Heart left ventricle (tissue), 16 donors: Measurements from ENCODE around the gene MN1. TPM values are rescaled to one million over a fixed set of nuclear protein-coding genes. Genes with fewer than 3 reads are reported as not detected.

Experiments
- ATAC-seq, 4 donors: fragments of 200-7000 bp; cut with Tn5 transposase; one replicate each; pipeline ENCODE4 v1.9.1; 2020 to 2022; ENCODE audit warnings: moderate library complexity in 4 of 4, mild to moderate bottlenecking in 3 of 4, moderate number of reproducible peaks in 1 of 4
- DNase-seq, 5 donors: peaks; one replicate each; pipeline ENCODE4 v3.0.0-alpha.2; 2020
- H3K27ac ChIP-seq, 12 donors: fragments of 200-600 bp; sonication (generic) in 4 of 12; one replicate each; pipeline versions ENCODE4 v1.5.0 to v1.8.0; 2016 to 2022; ENCODE audit warnings: mild to moderate bottlenecking in 2 of 12
- H3K27me3 ChIP-seq, 9 donors: fragments of 200-600 bp; sonication (generic) in 2 of 9; one replicate each; pipeline versions ENCODE4 v1.5.1 to v1.8.0; 2016 to 2022; ENCODE audit warnings: mild to moderate bottlenecking in 3 of 9
- H3K36me3 ChIP-seq, 9 donors: fragments of 200-600 bp; sonication (generic) in 2 of 9; one replicate each; pipeline versions ENCODE4 v1.5.0 to v1.8.0; 2018 to 2022; ENCODE audit warnings: mild to moderate bottlenecking in 2 of 9
- H3K4me1 ChIP-seq, 12 donors: fragments of 200-600 bp; sonication (generic) in 4 of 12; one replicate each; pipeline versions ENCODE4 v1.5.0 to v1.8.0; 2016 to 2022; ENCODE audit warnings: mild to moderate bottlenecking in 3 of 12
- H3K4me3 ChIP-seq, 12 donors: fragments of 200-600 bp; sonication (generic) in 4 of 12; one replicate each; pipeline versions ENCODE4 v1.5.0 to v1.8.0; 2017 to 2022; ENCODE audit warnings: mild to moderate bottlenecking in 9 of 12, moderate library complexity in 4 of 12
- H3K9me3 ChIP-seq, 12 donors: fragments of 200-600 bp; sonication (generic) in 4 of 12; one replicate each; pipeline versions ENCODE4 v1.5.0 to v1.8.0; 2016 to 2022; ENCODE audit warnings: mild to moderate bottlenecking in 1 of 12
- POLR2A ChIP-seq, 2 donors: fragments of 450-650 bp; IDR thresholded peaks; one replicate each; pipeline ENCODE4 v1.6.1; 2017; ENCODE audit warnings: antibody characterized with exemption in 2 of 2, mild to moderate bottlenecking in 2 of 2, moderate library complexity in 2 of 2
- WGBS, 4 donors: extraction: QIAGEN DNeasy Blood & Tissue Kit in 2 of 4; methylation state at CpG; one replicate each; pipeline versions ENCODE4 v1.1.5 to v1.1.7; 2013 to 2018; 5-methylcytosine and 5-hydroxymethylcytosine counted together
- intact Hi-C, 10 donors: fragments of 100-400 bp; cut with DNase I; formaldehyde crosslinking; loops; one replicate each; pipeline versions ENCODE4 v1.11.1 to v1.14.2; 2022
- polyA plus RNA-seq, 2 donors: library from polyadenylated mRNA; stranded (reverse); fragments of 200-250 nt; gene quantifications; one replicate each; pipeline ENCODE4 v1.2.3, GENCODE V29; 2013
- total RNA-seq, 9 donors: library from RNA; depleted of rRNA in 2 of 9; stranded (reverse); fragments of >200 nt in 2 of 9; fragmentation: NEBNext Ultra II Directional in 3 of 9; extraction: Animal tissue kit (Norgen Biotek cat#: 25700) in 3 of 9; gene quantifications; one replicate each; pipeline versions ENCODE4 v1.1.0 to v1.2.4, GENCODE V29; 2016 to 2023
- TF ChIP-seq, protein P1 (sequence below), 12 donors: fragments of 200-600 bp; sonication (generic) in 4 of 12; IDR thresholded peaks; one replicate each; pipeline versions ENCODE4 v1.5.0 to v1.8.0; 2018 to 2022; ENCODE audit warnings: antibody characterized with exemption in 12 of 12, mild to moderate bottlenecking in 5 of 12
- donor health status: ischemic (EF 13 %, LVEDD 7.1; RV severe dilation, severe dysfunction).
- donor health status: healthy with polysubstance abuse.
- donor health status: DM: no; HTN: yes; CAD: no.
- donor health status: DM: no; HTN: no; CAD: no.
- donor health status: ischemic (EF 25% LVEDD 6.9; RV normal size, moderate dysfunction).
- donor health status: ischemic (EF 25% LVEDD 5.7; RV mildly dilated, moderate dysfunction).
- donor health status: healthy.
- donor health status: DM: yes; HTN: yes; CAD: no.
- donor health status: ischemic (EF 35%, LVEDD 5.7; RV mildly dilated, moderate dysfunction).
- donor health status: nonischemic (EF 11% LVEDD 7.7; RV severe dilation, severe dysfunction).
- donor health status: DM: yes; HTN: yes; CAD: no.
- donor health status: PGD.
- donor health status: ischemic (EF 29% LVEDD 5.4; RV normal size, mild dysfunction).
- donor health status: nonischemic (EF 23%, LVEDD 6.1; RV moderate dilation, normal function).

MN1 gene
- total and polyA plus RNA-seq, 11 donors: 1.7 to 10.3 (median 4.9) TPM

DNA sequence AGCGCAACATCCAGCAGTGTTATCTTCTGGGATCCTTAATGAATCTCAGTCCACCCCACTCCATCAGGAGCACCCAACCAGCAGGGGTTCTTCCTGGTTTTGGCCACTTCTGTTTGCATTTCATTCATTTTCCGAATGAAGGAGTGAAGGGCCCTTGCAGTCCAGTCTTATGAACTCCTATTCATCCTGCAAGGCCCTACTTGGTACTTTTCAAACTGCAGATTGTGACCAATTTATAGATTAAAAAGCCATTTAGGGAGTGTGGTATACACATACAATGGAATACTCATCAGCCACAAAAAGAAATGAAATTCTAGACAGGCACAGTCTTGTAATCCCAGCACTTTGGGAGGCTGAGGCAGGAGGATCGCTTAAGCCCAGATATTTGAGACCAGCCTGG, 10.2 kb upstream of the MN1 start:
- Histone ChIP-seq H3K4me1 (peaks cover 0 to 17% (median 2%) of the 10 kb centered on the region in 12 donors), H3K4me3 (no peak overlapping the region), H3K27ac (no peak overlapping the region), H3K9me3 (no peaks in the 10 kb centered on the region), H3K36me3 (no peaks in the 10 kb centered on the region), H3K27me3 (no peaks in the 10 kb centered on the region)
- TF ChIP-seq POLR2A (IDR thresholded peaks at IDR 0.05): no peak
- no peak for ATAC-seq
- intact Hi-C loops: loop anchor here in 4 of 10 donors (5.0 to 10.0 kb wide), 4 partner anchors 707 to 1137 kb away; no protein-coding TSS in a partner anchor
- no peak for DNase-seq
- WGBS, 4 donors: 92 to 96% (median 93%) methylated on average over 3 of the region's 3 CpGs

DNA sequence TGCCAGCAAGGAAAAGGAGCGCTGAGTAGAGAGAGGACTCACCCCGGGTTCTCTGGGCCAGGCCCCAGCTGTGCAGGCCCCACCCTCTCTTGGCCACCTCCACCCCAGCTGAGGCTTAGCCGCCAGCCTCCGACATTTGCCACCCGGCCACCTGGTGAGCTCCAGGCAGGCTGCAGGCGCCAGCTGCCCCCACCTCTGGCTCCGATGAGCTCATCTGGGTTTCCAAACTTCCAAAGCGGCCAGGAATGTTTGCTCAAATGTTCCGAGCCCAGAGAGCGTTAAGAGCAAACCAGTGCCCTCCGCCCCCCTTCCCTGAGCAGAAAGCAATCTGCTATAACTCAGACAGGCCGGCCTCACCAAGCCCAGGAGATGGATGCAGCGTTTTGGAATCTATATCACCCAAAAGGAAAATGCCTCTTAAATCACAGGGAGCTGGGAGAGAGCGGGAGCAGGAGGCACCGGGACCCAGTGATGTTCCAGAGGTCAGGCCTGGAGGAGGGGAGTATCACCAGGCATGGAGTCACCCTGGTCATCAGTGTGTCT, 9.1 kb upstream of the MN1 start:
- Histone ChIP-seq H3K27ac (peak overlapping the region in 7 of 12 donors; percentile 3 to 65 (median 26)), H3K27me3 (no peaks in the 10 kb centered on the region), H3K4me1 (peaks cover 0 to 17% (median 2%) of the 10 kb centered on the region in 12 donors), H3K36me3 (no peaks in the 10 kb centered on the region), H3K9me3 (no peaks in the 10 kb centered on the region), H3K4me3 (peak overlapping the region in 1 of 12 donors; percentile 6)
- intact Hi-C loops: loop anchor here in 4 of 10 donors (5.0 to 10.0 kb wide), 4 partner anchors 706 to 1136 kb away; no protein-coding TSS in a partner anchor
- DNase-seq (peak in 4 of 5 donors; percentile 60 to 80 (median 67)), ATAC-seq (peak; percentile 30 to 85 (median 76))
- WGBS, 4 donors: 61 to 74% (median 67%) methylated on average over 5 to 15 of the region's 15 CpGs
- no peak for TF ChIP-seq POLR2A (IDR thresholded peaks at IDR 0.05)
- TF ChIP-seq, protein P1, sequence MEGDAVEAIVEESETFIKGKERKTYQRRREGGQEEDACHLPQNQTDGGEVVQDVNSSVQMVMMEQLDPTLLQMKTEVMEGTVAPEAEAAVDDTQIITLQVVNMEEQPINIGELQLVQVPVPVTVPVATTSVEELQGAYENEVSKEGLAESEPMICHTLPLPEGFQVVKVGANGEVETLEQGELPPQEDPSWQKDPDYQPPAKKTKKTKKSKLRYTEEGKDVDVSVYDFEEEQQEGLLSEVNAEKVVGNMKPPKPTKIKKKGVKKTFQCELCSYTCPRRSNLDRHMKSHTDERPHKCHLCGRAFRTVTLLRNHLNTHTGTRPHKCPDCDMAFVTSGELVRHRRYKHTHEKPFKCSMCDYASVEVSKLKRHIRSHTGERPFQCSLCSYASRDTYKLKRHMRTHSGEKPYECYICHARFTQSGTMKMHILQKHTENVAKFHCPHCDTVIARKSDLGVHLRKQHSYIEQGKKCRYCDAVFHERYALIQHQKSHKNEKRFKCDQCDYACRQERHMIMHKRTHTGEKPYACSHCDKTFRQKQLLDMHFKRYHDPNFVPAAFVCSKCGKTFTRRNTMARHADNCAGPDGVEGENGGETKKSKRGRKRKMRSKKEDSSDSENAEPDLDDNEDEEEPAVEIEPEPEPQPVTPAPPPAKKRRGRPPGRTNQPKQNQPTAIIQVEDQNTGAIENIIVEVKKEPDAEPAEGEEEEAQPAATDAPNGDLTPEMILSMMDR (IDR thresholded peaks at IDR 0.05): no peak

DNA sequence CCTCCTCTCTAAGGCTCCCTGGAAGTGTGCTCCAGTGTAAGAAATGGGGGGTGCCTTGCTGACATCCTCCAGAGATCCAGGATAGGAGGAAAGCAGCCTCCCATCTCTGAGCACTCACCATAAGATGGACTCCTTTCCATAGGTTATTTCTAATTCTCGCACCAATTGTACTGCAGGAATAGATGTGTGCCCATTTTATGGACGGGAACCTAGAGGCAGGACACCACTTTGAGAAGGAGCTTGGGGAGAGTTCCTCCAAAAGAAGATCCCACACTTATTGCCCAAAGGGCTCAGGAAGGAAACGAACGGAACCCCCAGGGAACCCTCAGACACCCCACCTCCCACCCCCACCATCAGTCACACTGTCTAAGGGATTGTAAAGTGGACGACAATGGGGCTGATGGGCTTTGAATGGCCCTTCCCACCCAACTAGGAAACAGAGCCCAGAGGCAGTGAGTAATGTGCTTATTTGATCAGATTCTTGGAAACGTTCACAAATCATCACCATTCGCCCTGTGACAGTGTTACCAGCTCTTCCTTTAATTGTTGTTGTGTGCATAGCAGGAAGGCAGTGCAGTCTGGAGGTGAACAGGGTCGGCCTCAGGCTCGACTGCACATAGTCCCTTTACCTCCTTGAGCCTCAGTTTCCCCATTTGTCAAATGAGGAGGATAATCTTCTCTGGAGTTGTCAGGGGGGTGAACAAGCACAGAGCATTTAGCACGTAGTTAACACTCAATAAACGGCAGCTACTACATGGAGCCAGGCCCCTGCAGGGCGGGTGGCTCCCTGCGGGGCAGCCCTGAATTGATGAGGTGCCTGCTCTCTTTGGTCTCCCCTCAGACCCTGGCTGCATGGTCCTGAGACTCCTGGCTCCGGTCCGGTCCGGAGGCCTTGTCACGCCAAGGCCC, 8.4 kb upstream of the MN1 start:
- intact Hi-C loops: loop anchor here in 8 of 10 donors (5.0 to 10.0 kb wide), 8 partner anchors 175 to 1135 kb away; no protein-coding TSS in a partner anchor
- Histone ChIP-seq H3K4me3 (peak overlapping the region in 1 of 12 donors; percentile 6), H3K27ac (peak overlapping the region in 7 of 12 donors; percentile 3 to 65 (median 26)), H3K36me3 (no peaks in the 10 kb centered on the region), H3K4me1 (peaks cover 0 to 17% (median 2%) of the 10 kb centered on the region in 12 donors), H3K27me3 (no peaks in the 10 kb centered on the region), H3K9me3 (no peaks in the 10 kb centered on the region)
- TF ChIP-seq, protein P1 (IDR thresholded peaks at IDR 0.05): no peak
- TF ChIP-seq POLR2A (IDR thresholded peaks at IDR 0.05): no peak
- no peak for DNase-seq
- 60 to 66% (median 62%) methylated on average over 17 of the region's 17 CpGs for WGBS, 4 donors
- peak in 2 of 4 donors; percentile 55 to 61 for ATAC-seq

DNA sequence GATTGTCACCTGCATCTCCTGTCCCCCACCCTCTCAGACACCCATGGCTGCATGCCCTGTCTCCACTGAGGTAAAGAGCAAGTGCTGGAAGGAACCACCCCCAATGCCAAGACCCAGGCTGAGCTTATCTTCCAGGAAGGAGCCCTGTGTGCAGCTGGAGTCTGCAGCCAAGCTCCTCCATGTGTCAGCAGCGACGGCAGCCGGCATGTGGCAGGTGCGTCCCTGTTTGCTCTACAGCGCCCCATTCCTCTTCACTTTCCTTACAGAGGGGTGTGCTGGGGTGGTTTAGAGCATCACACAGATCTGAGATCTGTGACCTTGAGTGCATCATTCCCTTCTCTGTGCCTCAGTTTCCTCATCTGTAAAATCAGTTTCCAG, 7.7 kb upstream of the MN1 start:
- no peak overlapping the region for H3K4me3 ChIP-seq
- no peaks in the 10 kb centered on the region for H3K36me3 ChIP-seq
- H3K9me3 ChIP-seq: no peaks in the 10 kb centered on the region
- no peaks in the 10 kb centered on the region for H3K27me3 ChIP-seq
- peaks cover 0 to 22% (median 4%) of the 10 kb centered on the region in 12 donors for H3K4me1 ChIP-seq
- intact Hi-C loops: loop anchor here in 7 of 10 donors (5.0 to 10.0 kb wide), 5 partner anchors 174 to 1134 kb away; no protein-coding TSS in a partner anchor
- no peak for DNase-seq
- no peak overlapping the region for H3K27ac ChIP-seq
- TF ChIP-seq, protein P1 (IDR thresholded peaks at IDR 0.05): no peak
- TF ChIP-seq POLR2A (IDR thresholded peaks at IDR 0.05): no peak
- 48 to 75% (median 56%) methylated on average over 5 of the region's 5 CpGs for WGBS, 4 donors
- ATAC-seq: no peak
